Activated CD4-positive, alpha-beta T cell treated with anti-CD3 and anti-CD28 coated beads, Interleukin-2, amount 10 ng/mL, durations not matched to agents 7 days and 5 days (primary cell): Measurements from ENCODE around the gene CAPZB. TPM values are rescaled to one million over a fixed set of nuclear protein-coding genes. Genes with fewer than 3 reads are reported as not detected.

Source experiments
- CTCF ChIA-PET: fragments of 350-600 bp; sonication (Branson Sonifier 250); formaldehyde crosslinking; loops from one replicate; lab custom pipeline; 2021; ENCODE audit warnings: antibody characterized with exemption; lab: Charles Lee
- POLR2A ChIA-PET: fragments of 350-600 bp; sonication (Branson Sonifier 250); formaldehyde crosslinking; loops from one replicate; lab custom pipeline; 2021; ENCODE audit warnings: antibody characterized with exemption; lab: Charles Lee
- DNase-seq: peaks from one replicate; pipeline ENCODE4 v3.0.0-alpha.2; 2020
- H3K27ac Mint-ChIP-seq: one replicate; pipeline ENCODE4 v1.8.0; 2021; ENCODE audit warnings: mild to moderate bottlenecking, moderate library complexity, mixed read lengths
- H3K27me3 Mint-ChIP-seq: one replicate; pipeline ENCODE4 v1.8.0; 2021; ENCODE audit warnings: mixed read lengths
- H3K36me3 Mint-ChIP-seq: one replicate; pipeline ENCODE4 v1.8.0; 2021; ENCODE audit warnings: low read depth, mixed read lengths
- H3K4me1 Mint-ChIP-seq: one replicate; pipeline ENCODE4 v1.8.0; 2021; ENCODE audit warnings: mixed read lengths
- H3K4me3 Mint-ChIP-seq: one replicate; pipeline ENCODE4 v1.8.0; 2021; ENCODE audit warnings: mild to moderate bottlenecking, moderate library complexity, mixed read lengths
- H3K9me3 Mint-ChIP-seq: one replicate; pipeline ENCODE4 v1.8.0; 2021; ENCODE audit warnings: mixed read lengths
- total RNA-seq, 2 experiments: library from RNA; stranded (reverse); gene quantifications; one replicate each; pipeline ENCODE4 v1.2.3, GENCODE V29; 2021

CAPZB gene
- total RNA-seq, 2 experiments from 2014 or later, result 529 to 567 TPM

DNA sequence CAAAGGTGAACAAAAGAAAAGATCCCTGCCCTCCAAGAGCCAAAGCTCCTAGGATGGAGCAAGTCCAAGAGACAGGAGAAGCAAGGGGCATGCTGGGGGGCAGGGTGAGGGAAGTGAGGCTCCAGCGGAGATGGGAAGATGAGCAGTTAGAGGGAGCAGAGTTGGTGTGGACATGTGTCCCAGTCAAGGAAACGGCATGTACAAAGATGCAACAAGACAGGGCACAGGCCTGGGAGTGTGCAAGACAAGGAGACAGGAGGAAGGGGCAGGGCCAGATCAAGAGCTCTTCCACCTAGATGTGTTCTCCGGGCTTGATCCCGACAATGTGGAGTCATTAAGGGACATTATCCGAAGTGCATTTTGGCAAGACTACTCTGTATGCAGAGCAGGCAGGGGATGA lies 82.1 kb downstream of the CAPZB start:
- peak overlapping the region; percentile 28 for H3K27ac Mint-ChIP-seq
- DNase-seq, result no peak
- no peaks in the 10 kb centered on the region for H3K9me3 Mint-ChIP-seq
- no peak overlapping the region for H3K4me3 Mint-ChIP-seq
- H3K4me1 Mint-ChIP-seq, result peaks cover 49% of the 10 kb centered on the region
- peaks cover 35% of the 10 kb centered on the region for H3K36me3 Mint-ChIP-seq
- no peaks in the 10 kb centered on the region for H3K27me3 Mint-ChIP-seq
- CTCF ChIA-PET, result interaction anchor here (0.6 to 4.1 kb wide), 2 partner anchors 11 to 514 kb away, joined by 3 to 21 read pairs; no protein-coding TSS in a partner anchor
- POLR2A ChIA-PET, result no interaction called here

DNA sequence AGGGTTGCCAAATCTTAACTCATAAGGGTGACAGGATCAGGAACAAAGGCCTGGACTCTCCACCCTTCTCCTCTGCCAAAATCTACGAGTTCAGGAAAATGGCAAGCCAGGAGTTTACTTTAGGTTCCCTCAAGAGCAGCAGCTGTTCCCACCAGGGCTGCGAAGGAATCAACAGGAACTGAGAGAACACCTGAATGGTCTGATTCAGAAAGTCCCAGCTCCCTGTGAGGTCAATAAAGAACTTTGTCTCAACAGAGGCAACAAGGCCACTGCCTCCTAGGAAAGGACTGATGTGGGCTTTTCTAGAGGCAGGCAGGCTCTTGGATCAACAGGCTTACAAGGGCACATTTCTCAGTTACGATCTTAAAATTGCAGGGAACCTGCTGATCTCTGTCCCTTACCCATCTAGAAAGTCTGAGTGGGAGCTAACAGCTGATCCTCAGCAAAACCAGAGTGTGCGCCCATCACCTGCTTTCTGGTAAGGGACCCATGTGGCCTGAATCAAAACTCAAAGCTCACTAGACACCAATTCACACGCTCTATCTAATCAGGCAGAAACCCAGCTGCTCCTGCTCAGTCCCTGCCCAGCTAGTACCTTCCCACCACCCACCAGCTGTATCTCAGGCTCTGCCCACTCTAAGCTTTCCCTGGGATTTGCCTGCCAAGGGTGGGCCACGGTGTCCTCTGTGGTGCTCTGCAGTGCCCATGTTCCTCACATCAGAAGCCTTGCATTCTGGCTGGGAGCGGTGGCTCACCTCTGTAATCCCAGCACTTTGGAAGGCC lies 83.1 kb downstream of the CAPZB start:
- Mint-ChIP-seq H3K27ac (no peak overlapping the region), H3K27me3 (no peaks in the 10 kb centered on the region), H3K9me3 (no peaks in the 10 kb centered on the region), H3K4me1 (peaks cover 49% of the 10 kb centered on the region), H3K4me3 (no peak overlapping the region), H3K36me3 (peaks cover 36% of the 10 kb centered on the region)
- ChIA-PET POLR2A (no interaction called here), CTCF (interaction anchor here (1.0 to 4.1 kb wide), 2 partner anchors 10 to 24 kb away, joined by 4 to 21 read pairs; no protein-coding TSS in a partner anchor)
- no peak for DNase-seq

- Mint-ChIP-seq H3K27ac (no peak overlapping the region), H3K27me3 (no peaks in the 10 kb centered on the region), H3K9me3 (no peaks in the 10 kb centered on the region), H3K4me3 (no peak overlapping the region), H3K36me3 (peaks cover 36% of the 10 kb centered on the region), H3K4me1 (peaks cover 46% of the 10 kb centered on the region)
- ChIA-PET CTCF (interaction anchor here (0.7 to 4.1 kb wide), 4 partner anchors 10 to 168 kb away, joined by 3 to 21 read pairs (median 4); no protein-coding TSS in a partner anchor), POLR2A (no interaction called here)
- DNase-seq, result no peak
These were observed 83.8 kb downstream of the CAPZB start for GRCh38 chr1:19401535-19401889.

GRCh38 chr1:19400875-19401534 lies 84.3 kb downstream of the CAPZB start:
- ChIA-PET POLR2A (no interaction called here), CTCF (interaction anchor here (0.7 to 4.1 kb wide), 5 partner anchors 8 to 168 kb away, joined by 3 to 21 read pairs (median 3); no protein-coding TSS in a partner anchor)
- peaks cover 36% of the 10 kb centered on the region for H3K36me3 Mint-ChIP-seq
- H3K27me3 Mint-ChIP-seq, result no peaks in the 10 kb centered on the region
- H3K9me3 Mint-ChIP-seq, result no peaks in the 10 kb centered on the region
- no peak overlapping the region for H3K4me3 Mint-ChIP-seq
- no peak for DNase-seq
- no peak overlapping the region for H3K27ac Mint-ChIP-seq
- peaks cover 41% of the 10 kb centered on the region for H3K4me1 Mint-ChIP-seq

DNA sequence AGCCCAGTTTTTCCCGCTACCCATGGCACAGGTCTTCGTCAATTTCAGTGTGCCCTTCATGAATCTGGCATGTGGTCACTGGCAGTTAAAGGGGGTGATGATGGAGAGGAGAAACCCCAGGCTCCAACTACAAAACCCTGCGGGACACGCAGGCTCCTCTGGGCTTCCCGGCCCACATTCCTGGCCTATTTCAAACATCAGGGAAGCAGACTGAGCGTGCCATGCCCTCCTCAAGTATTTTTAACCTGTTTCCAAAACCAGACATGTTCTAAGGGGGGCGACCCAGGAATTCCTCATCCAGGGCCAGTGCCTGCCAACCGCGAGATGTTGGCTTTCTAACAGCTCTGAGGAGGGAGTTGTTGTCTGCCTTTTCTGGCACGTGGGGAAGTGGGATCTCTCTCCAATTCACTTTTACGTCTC lies 85.1 kb downstream of the CAPZB start:
- Mint-ChIP-seq H3K27ac (no peak overlapping the region), H3K4me3 (no peak overlapping the region), H3K9me3 (no peaks in the 10 kb centered on the region), H3K4me1 (peaks cover 40% of the 10 kb centered on the region), H3K36me3 (peaks cover 36% of the 10 kb centered on the region), H3K27me3 (no peaks in the 10 kb centered on the region)
- ChIA-PET POLR2A (no interaction called here), CTCF (interaction anchor here (1.0 to 4.1 kb wide), 3 partner anchors 8 to 111 kb away, joined by 3 to 21 read pairs (median 4); no protein-coding TSS in a partner anchor)
- DNase-seq, result no peak

GRCh38 chr1:19398309-19398760 lies 87.0 kb downstream of the CAPZB start:
- Mint-ChIP-seq H3K27ac (no peak overlapping the region), H3K4me1 (peaks cover 43% of the 10 kb centered on the region), H3K27me3 (no peaks in the 10 kb centered on the region), H3K4me3 (no peak overlapping the region), H3K9me3 (no peaks in the 10 kb centered on the region), H3K36me3 (peaks cover 28% of the 10 kb centered on the region)
- CTCF ChIA-PET, result interaction anchor here (1.0 kb wide), 1 partner anchor 157 kb away, joined by 3 read pairs; no protein-coding TSS in a partner anchor
- POLR2A ChIA-PET, result no interaction called here
- no peak for DNase-seq

DNA sequence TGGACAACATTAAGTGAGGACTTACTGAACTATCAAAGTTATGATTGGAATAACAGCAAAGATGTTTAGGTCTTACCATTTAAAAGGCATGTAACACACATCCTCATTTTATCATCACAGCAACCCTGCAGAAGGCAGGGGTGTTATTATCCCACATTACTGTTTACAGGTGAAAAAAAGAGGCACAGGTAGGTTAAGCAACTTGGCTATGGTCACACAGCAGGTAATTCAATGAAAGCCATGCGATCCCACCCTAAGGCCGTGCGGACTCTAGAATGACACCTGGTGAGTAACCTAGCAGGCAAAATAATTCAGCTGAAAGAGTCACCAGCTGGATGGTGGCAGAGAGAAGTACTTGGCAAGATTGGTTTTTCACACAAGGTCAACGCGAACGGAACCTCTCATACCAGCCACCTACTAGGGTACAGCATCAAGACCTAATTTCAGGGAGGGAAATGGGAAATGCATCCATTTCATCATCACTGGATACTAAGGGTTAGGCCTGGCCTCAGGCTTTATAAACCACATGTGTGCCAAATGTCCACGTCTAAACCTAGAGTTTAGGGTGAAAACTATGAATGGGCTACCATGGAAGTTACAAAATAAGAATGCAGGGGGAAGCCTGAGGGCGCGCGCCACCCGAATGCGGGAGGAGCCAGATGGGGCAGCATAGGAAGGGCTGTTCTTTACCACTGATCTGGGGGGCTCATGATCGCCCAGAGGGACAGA lies 88.0 kb downstream of the CAPZB start:
- Mint-ChIP-seq H3K36me3 (peaks cover 24% of the 10 kb centered on the region), H3K9me3 (no peaks in the 10 kb centered on the region), H3K4me1 (peaks cover 47% of the 10 kb centered on the region), H3K27ac (no peak overlapping the region), H3K4me3 (no peak overlapping the region), H3K27me3 (no peaks in the 10 kb centered on the region)
- ChIA-PET POLR2A (no interaction called here), CTCF (interaction anchor here (0.6 to 1.0 kb wide), 2 partner anchors 156 to 1887 kb away, joined by 3 read pairs; no protein-coding TSS in a partner anchor)
- DNase-seq, result no peak

- Mint-ChIP-seq H3K4me1 (peaks cover 56% of the 10 kb centered on the region), H3K27ac (no peak overlapping the region), H3K27me3 (no peaks in the 10 kb centered on the region), H3K4me3 (no peak overlapping the region), H3K36me3 (peaks cover 21% of the 10 kb centered on the region), H3K9me3 (no peaks in the 10 kb centered on the region)
- ChIA-PET CTCF (no interaction called here), POLR2A (no interaction called here)
- no peak for DNase-seq
These were observed 89.1 kb downstream of the CAPZB start for GRCh38 chr1:19396280-19396679.

DNA sequence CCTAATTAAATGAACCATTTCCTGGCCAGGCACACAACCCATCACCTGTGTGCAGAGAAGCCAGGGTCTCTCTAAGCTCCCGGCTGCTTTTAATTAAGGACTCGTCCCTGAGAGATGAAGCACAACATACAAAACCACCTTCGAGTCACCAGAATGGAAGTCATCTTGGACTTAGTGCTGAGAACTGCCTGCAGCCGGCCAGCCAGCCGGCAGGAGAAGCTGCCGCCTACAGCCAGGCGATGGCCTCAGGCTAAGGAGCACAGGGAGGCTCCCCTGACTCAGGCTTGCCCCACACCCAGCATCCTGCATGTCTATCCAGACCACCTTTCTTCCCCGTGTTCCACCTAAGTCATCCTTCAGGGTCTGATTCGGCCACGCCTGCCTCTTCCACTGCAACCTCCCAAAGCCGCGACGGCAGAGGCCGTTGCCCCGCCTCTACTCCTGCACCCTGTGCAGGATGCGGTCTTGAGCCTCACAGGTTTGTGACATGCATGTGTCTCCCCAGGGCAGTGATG lies 89.6 kb downstream of the CAPZB start:
- Mint-ChIP-seq H3K4me3 (no peak overlapping the region), H3K4me1 (peaks cover 60% of the 10 kb centered on the region), H3K27ac (no peak overlapping the region), H3K27me3 (no peaks in the 10 kb centered on the region), H3K9me3 (no peaks in the 10 kb centered on the region), H3K36me3 (peaks cover 16% of the 10 kb centered on the region)
- no peak for DNase-seq
- ChIA-PET POLR2A (no interaction called here), CTCF (interaction anchor here (0.5 kb wide), 1 partner anchor 161 kb away, joined by 5 read pairs; no protein-coding TSS in a partner anchor)

DNA sequence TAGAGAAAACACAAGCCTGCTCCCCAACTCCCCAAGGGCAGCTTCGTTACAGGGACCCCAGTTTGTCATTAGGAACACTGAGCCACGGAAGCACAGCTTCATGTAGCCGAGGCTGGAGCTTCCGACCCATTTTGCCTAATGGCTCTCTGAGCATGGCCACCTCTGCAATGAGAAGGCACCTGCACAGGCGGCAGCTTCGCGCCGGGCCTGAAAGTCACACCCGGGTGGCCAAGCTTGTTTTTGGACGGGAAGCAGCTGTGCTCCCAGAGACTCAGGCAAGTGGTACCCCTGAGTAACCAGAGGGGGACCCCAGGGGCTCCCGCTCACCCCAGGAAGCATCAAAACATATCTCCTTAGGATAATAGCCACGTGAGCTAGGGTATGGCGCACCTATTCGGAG lies 92.3 kb downstream of the CAPZB start:
- H3K4me3 Mint-ChIP-seq, result no peak overlapping the region
- H3K36me3 Mint-ChIP-seq, result peaks cover 13% of the 10 kb centered on the region
- no peak for DNase-seq
- H3K9me3 Mint-ChIP-seq, result no peaks in the 10 kb centered on the region
- H3K27ac Mint-ChIP-seq, result peak overlapping the region; percentile 62
- H3K27me3 Mint-ChIP-seq, result no peaks in the 10 kb centered on the region
- ChIA-PET POLR2A (no interaction called here), CTCF (interaction anchor here (0.6 to 3.1 kb wide), 4 partner anchors 8 to 189 kb away, joined by 3 to 21 read pairs (median 4); no protein-coding TSS in a partner anchor)
- peaks cover 69% of the 10 kb centered on the region for H3K4me1 Mint-ChIP-seq

- Mint-ChIP-seq H3K4me3 (peak overlapping the region; percentile 75), H3K27me3 (no peaks in the 10 kb centered on the region), H3K27ac (peak overlapping the region; percentile 97), H3K4me1 (peaks cover 71% of the 10 kb centered on the region), H3K9me3 (no peaks in the 10 kb centered on the region), H3K36me3 (peaks cover 13% of the 10 kb centered on the region)
- ChIA-PET CTCF (interaction anchor here (0.6 to 3.1 kb wide), 5 partner anchors 9 to 190 kb away, joined by 3 to 21 read pairs (median 3); no protein-coding TSS in a partner anchor), POLR2A (no interaction called here)
- DNase-seq, result no peak
These were observed 93.1 kb downstream of the CAPZB start for GRCh38 chr1:19392221-19392620.

DNA sequence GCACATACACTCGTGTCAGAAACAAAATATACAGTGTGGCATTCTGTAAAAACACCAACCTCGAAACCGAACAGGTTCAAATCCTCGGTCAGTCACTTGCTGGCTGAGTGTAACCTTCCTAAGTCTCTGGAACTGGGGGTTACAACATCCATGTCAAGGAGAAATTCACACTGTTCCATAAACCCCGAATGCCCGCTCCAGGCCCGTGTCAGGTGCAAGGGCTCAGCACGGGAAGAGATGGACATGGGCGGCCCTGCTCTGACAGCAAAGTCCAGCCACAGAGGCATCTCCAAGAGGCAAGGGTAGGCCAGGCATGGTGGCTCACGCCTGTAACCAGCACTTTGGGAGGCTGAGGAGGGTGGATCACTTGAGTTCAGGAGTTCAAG lies 93.8 kb downstream of the CAPZB start:
- Mint-ChIP-seq H3K4me3 (peak overlapping the region; percentile 75), H3K27me3 (no peaks in the 10 kb centered on the region), H3K27ac (peak overlapping the region; percentile 97), H3K4me1 (peaks cover 73% of the 10 kb centered on the region), H3K9me3 (no peaks in the 10 kb centered on the region), H3K36me3 (peaks cover 15% of the 10 kb centered on the region)
- CTCF ChIA-PET, result interaction anchor here (0.9 to 3.1 kb wide), 9 partner anchors 9 to 259 kb away, joined by 3 to 21 read pairs (median 5); no protein-coding TSS in a partner anchor
- POLR2A ChIA-PET, result no interaction called here
- DNase-seq, result no peak
